SJSA1 (cell line): Measurements from ENCODE around the gene DUSP1. TPM values are rescaled to one million over a fixed set of nuclear protein-coding genes. Genes with fewer than 3 reads are reported as not detected.
A peak's percentile ranks its signal among the peaks of the same experiment; 100 is the strongest.

Source experiments
- DNase-seq, 2 experiments: peaks; one replicate each; pipeline ENCODE4 v3.0.0-alpha.2; 2015 to 2020; ENCODE audit warnings: low spot score in 2 of 2, low read depth in 1 of 2
- H3K27ac ChIP-seq: fragments of 250-450 bp; sonication (Bioruptor Pico); 2 replicates; pipeline ENCODE4 v1.5.1; 2020; ENCODE audit warnings: mild to moderate bottlenecking, moderate library complexity
- H3K27me3 ChIP-seq: fragments of 250-450 bp; sonication (Bioruptor Pico); replicated peaks from 2 replicates; pipeline ENCODE4 v1.5.1; 2020; ENCODE audit warnings: mild to moderate bottlenecking, moderate library complexity
- H3K36me3 ChIP-seq: fragments of 250-450 bp; sonication (Bioruptor Pico); 2 replicates; pipeline ENCODE4 v1.5.1; 2020; ENCODE audit warnings: mild to moderate bottlenecking
- H3K4me1 ChIP-seq: fragments of 250-450 bp; sonication (Bioruptor Pico); replicated peaks from 2 replicates; pipeline ENCODE4 v1.6.1; 2021; ENCODE audit warnings: mild to moderate bottlenecking
- H3K4me3 ChIP-seq: fragments of 250-450 bp; sonication (Bioruptor Pico); 2 replicates; pipeline ENCODE4 v1.5.1; 2020; ENCODE audit warnings: mild to moderate bottlenecking
- H3K9me3 ChIP-seq: fragments of 250-450 bp; sonication (Bioruptor Pico); replicated peaks from 2 replicates; pipeline ENCODE4 v1.5.1; 2020; ENCODE audit warnings: mild to moderate bottlenecking
- total RNA-seq: library from RNA; depleted of rRNA; stranded (reverse); fragments of >200 nt; shearing (Covaris generic); gene quantifications from 2 replicates; pipeline ENCODE4 v1.2.3, GENCODE V29; 2014

DUSP1 gene
- total RNA-seq, 1 experiment from 2014 or later: 475 TPM

DNA sequence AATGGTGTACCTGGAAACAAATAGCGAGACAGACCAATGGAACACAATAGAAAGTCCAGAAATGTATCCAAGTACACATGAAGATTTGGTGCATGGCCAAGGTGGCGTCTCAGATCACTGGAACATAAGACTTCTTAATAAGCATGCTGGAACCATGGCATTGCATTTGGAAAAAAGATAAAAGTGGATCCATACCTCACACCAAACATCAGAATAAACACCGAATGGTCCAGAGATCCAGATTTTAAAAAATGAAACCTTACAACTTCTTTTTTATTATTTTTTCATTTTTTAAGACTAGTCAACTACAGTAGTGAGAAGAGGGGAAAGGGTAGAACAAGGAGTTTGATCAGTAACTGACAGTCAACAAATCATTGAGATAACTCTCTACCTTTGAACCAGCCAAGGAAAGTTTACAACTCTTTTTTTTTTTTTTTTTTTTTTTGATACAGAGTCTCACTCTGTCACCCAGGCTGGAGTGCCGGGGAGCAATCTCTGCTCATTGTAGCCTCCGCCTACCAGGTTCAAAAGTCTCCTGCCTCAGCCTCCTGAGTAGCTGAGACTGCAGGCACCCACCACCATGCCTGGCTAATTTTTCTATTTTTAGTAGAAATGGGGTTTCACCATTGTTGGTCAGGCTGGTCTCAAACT, 8.8 kb upstream of the DUSP1 start:
- no peak overlapping the region for H3K4me3 ChIP-seq
- peak overlapping the region; percentile 91 for H3K27ac ChIP-seq
- no peaks in the 10 kb centered on the region for H3K9me3 ChIP-seq
- H3K27me3 ChIP-seq: no peaks in the 10 kb centered on the region
- H3K4me1 ChIP-seq: peaks cover 84% of the 10 kb centered on the region
- DNase-seq: no peak
- no peaks in the 10 kb centered on the region for H3K36me3 ChIP-seq

GRCh38 chr5:172777881-172778814, 7.2 kb upstream of the DUSP1 start:
- Histone ChIP-seq H3K27me3 (no peaks in the 10 kb centered on the region), H3K36me3 (no peaks in the 10 kb centered on the region), H3K4me3 (peak overlapping the region; percentile 5), H3K4me1 (peaks cover 85% of the 10 kb centered on the region), H3K27ac (peak overlapping the region; percentile 91), H3K9me3 (no peaks in the 10 kb centered on the region)
- DNase-seq: peak; percentile 92

DNA sequence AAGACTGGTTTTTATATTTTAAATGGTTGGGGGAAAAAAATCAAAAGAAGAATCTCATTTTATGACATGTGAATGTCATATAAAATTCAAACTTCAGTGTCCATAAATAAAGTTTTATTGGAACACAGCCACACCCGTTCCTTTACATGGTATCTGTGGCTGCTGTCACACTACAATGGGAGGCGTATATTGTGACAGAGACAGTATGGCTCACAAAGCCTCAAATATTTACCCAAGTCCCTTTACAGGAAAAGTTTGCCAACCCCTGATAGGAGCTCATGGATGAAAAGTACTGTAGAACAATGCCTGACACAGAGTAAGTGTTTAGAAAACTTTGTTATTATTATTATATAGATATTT, 5.2 kb upstream of the DUSP1 start:
- no peak for DNase-seq
- peaks cover 85% of the 10 kb centered on the region for H3K4me1 ChIP-seq
- H3K27ac ChIP-seq: peak overlapping the region; percentile 42
- H3K27me3 ChIP-seq: no peaks in the 10 kb centered on the region
- H3K36me3 ChIP-seq: no peaks in the 10 kb centered on the region
- no peaks in the 10 kb centered on the region for H3K9me3 ChIP-seq
- H3K4me3 ChIP-seq: no peak overlapping the region

GRCh38 chr5:172775326-172776234, 4.6 kb upstream of the DUSP1 start:
- Histone ChIP-seq H3K4me3 (no peak overlapping the region), H3K4me1 (peaks cover 84% of the 10 kb centered on the region), H3K27ac (peak overlapping the region; percentile 42), H3K9me3 (no peaks in the 10 kb centered on the region), H3K36me3 (peaks cover 4% of the 10 kb centered on the region), H3K27me3 (no peaks in the 10 kb centered on the region)
- DNase-seq: no peak

- no peaks in the 10 kb centered on the region for H3K27me3 ChIP-seq
- peak overlapping the region; percentile 99 for H3K27ac ChIP-seq
- no peak for DNase-seq
- H3K9me3 ChIP-seq: no peaks in the 10 kb centered on the region
- no peak overlapping the region for H3K4me3 ChIP-seq
- H3K4me1 ChIP-seq: peaks cover 83% of the 10 kb centered on the region
- H3K36me3 ChIP-seq: peaks cover 12% of the 10 kb centered on the region
Observed at GRCh38 chr5:172774561-172775315, 3.7 kb upstream of the DUSP1 start.

GRCh38 chr5:172773481-172774469, 2.8 kb upstream of the DUSP1 start:
- Histone ChIP-seq H3K27me3 (no peaks in the 10 kb centered on the region), H3K4me3 (no peak overlapping the region), H3K36me3 (peaks cover 22% of the 10 kb centered on the region), H3K9me3 (no peaks in the 10 kb centered on the region), H3K4me1 (peaks cover 76% of the 10 kb centered on the region), H3K27ac (peak overlapping the region; percentile 99)
- peak in 1 of 2 experiments; percentile 55 for DNase-seq

GRCh38 chr5:172772112-172772906, 1.3 kb upstream of the DUSP1 start:
- H3K27ac ChIP-seq: peak overlapping the region; percentile 99
- H3K4me3 ChIP-seq: peak overlapping the region; percentile 75
- peaks cover 72% of the 10 kb centered on the region for H3K4me1 ChIP-seq

DNA sequence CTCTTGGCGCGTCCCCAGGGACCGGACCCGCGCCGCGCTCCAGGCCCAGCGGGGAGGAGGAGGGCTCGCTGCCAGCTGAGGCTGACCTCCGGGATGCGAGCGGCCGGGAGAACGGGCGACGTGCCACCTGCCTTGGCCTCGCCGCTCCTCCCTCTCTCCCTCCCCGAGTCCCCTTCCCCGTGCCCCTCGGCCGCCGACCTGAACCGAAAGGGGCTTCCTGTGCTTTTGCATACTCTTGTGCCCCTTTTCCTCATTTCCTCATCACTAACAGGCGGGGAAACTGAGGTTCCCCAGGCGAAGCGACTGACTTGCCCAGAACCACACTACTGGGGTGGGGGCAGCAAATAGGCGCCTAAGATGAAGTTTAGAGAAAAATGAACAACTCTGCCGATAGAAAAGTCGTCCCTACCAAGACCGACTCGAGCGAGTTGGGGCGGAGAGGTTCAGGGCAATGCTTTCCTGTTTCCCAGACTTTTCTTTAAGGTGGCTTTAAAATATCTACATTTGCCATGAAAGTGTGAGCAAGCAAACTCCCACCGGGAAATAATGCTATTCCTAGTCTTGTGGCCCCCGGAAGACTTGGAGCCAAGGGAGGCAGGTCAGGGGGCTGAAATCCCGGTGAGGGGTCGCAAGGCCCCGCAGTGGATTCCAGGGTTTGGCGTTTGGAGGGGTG, 580 bp upstream of the DUSP1 start:
- peak overlapping the region; percentile 75 for H3K4me3 ChIP-seq
- H3K4me1 ChIP-seq: peaks cover 70% of the 10 kb centered on the region
- no peaks in the 10 kb centered on the region for H3K9me3 ChIP-seq
- H3K27ac ChIP-seq: peak overlapping the region; percentile 99
- peaks cover 44% of the 10 kb centered on the region for H3K36me3 ChIP-seq
- no peaks in the 10 kb centered on the region for H3K27me3 ChIP-seq
- no peak for DNase-seq

More at GRCh38 chr5:172772112-172772906, 1.3 kb upstream of the DUSP1 start:
- H3K36me3 ChIP-seq: peaks cover 37% of the 10 kb centered on the region
- no peaks in the 10 kb centered on the region for H3K27me3 ChIP-seq
- H3K9me3 ChIP-seq: no peaks in the 10 kb centered on the region
- peak; percentile 99 to 100 for DNase-seq

- peaks cover 53% of the 10 kb centered on the region for H3K36me3 ChIP-seq
- no peaks in the 10 kb centered on the region for H3K9me3 ChIP-seq
- no peaks in the 10 kb centered on the region for H3K27me3 ChIP-seq
- peak overlapping the region; percentile 99 for H3K27ac ChIP-seq
- H3K4me3 ChIP-seq: peak overlapping the region; percentile 75
- H3K4me1 ChIP-seq: peaks cover 68% of the 10 kb centered on the region
- DNase-seq: no peak
Observed at GRCh38 chr5:172770374-172770674, 671 bp downstream of the DUSP1 start.

DNA sequence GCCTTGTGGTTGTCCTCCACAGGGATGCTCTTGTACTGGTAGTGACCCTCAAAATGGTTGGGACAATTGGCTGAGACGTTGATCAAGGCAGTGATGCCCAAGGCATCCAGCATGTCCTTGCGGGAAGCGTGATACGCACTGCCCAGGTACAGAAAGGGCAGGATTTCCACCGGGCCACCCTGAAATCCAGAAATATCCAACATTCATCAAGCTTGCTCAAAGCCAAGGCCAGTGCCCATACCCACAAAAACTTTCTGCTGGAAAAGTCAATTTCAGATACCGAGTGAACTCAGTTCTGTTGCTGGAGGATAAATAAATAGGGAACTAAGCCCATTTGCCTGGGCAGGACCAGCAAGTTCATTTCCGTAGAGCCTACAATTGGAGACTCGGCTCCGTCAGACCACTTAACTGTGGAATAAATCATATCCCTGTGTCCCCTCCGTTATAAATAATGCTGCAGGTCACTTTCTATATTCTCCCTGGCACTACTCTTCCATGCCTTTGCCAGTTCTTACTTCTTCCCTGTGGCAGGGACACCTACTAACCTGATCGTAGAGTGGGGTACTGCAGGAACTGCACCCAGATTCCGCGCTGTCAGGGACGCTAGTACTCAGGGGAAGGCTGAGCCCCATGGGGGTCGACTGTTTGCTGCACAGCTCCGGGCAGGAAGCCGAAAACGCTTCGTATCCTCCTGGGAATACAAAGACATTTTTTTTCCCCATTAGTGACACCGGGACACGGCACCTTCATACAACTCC, 1.2 kb downstream of the DUSP1 start:
- no peaks in the 10 kb centered on the region for H3K27me3 ChIP-seq
- peak overlapping the region; percentile 99 for H3K27ac ChIP-seq
- peaks cover 67% of the 10 kb centered on the region for H3K4me1 ChIP-seq
- peaks cover 53% of the 10 kb centered on the region for H3K36me3 ChIP-seq
- peak in 1 of 2 experiments; percentile 70 for DNase-seq
- H3K4me3 ChIP-seq: peak overlapping the region; percentile 75
- H3K9me3 ChIP-seq: no peaks in the 10 kb centered on the region

- DNase-seq: no peak
- H3K27ac ChIP-seq: peak overlapping the region; percentile 99
- H3K4me3 ChIP-seq: peak overlapping the region; percentile 75
- peaks cover 64% of the 10 kb centered on the region for H3K4me1 ChIP-seq
- no peaks in the 10 kb centered on the region for H3K27me3 ChIP-seq
- H3K9me3 ChIP-seq: no peaks in the 10 kb centered on the region
- H3K36me3 ChIP-seq: peaks cover 56% of the 10 kb centered on the region
Observed at GRCh38 chr5:172769342-172769615, 1.7 kb downstream of the DUSP1 start.
